HUDEP-2 (cell line): ENCODE results near the gene TMC3.
"Not testable (repeated sequence)": the region's sequence is repeated elsewhere in the genome, so short reads cannot be mapped to it uniquely, and the experiment has no call there.

ENCODE experiments used
- DNase-seq, 76 experiments: peaks; one replicate each; lab custom pipeline; 2025; ENCODE audit not compliant: unreplicated experiment in 76 of 76; lab: John Stamatoyannopoulos, UW

Gene TMC3

DNA sequence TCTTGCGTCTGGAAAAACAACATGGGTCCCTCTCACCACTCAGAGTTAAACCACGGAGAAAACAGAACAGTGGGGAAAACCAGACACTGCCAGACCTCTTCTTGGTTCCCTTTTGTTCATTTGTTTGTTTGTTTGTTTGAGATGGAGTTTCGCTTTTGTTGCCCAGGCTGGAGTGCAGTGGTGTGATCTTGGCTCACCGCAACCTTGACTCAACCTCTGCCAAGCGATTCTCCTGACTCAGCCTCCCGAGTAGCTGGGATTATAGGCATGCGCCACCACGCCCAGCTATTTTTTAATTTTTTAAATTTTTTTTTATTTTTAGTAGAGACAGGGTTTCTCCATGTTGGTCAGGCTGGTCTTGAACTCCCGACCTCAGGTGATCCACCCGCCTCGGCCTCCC is 25.3 kb downstream of the TMC3 start:
- not testable (repeated sequence) for DNase-seq

DNA sequence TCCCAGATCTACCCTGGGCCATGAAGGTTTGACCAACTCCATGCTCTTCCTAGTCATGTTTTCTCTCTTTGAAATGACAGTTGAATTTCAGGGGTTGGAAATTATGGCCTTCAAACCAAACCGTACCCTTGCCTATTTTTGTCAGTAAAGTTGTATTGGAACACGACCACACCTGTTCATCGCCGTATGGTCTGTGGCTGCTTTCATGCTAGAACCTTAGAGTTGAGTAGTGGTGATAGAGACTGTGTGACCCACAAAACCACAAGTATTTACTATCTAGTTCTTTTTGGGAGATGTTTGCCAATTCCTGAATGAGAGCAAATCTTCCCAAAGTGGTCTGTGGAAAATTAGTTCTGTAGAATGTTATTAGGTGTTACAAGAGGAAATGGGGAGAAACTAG is 26.1 kb downstream of the TMC3 start:
- DNase-seq, result no peak

- DNase-seq, result no peak
Measured at GRCh38 chr15:81346611-81347010, 27.4 kb downstream of the TMC3 start.

- no peak for DNase-seq
Measured at GRCh38 chr15:81343371-81343770, 30.6 kb downstream of the TMC3 start.

- DNase-seq, result no peak
Measured at GRCh38 chr15:81341351-81341750, 32.7 kb downstream of the TMC3 start.

DNA sequence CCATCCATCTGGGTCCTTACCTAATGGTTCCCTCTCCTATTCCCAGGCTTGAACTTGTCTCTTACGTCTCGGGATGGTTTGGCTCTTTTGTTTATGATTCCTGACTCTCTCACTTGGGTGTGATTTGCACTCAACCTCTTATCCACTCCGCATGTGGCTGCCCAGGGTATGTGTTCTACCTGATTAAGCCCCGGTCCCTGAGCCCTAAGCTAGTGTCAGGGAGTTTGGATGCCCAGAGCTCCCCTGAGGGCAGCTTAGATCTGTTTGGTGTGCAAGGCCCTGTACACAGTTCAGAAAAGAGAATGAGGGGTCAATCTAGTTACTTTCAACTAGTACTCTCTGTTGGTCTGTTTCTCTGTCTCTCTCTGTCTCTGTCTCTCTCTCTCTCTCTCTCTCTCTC is 34.2 kb downstream of the TMC3 start:
- no peak for DNase-seq

GRCh38 chr15:81339321-81339720 is 34.7 kb downstream of the TMC3 start:
- no peak for DNase-seq

DNA sequence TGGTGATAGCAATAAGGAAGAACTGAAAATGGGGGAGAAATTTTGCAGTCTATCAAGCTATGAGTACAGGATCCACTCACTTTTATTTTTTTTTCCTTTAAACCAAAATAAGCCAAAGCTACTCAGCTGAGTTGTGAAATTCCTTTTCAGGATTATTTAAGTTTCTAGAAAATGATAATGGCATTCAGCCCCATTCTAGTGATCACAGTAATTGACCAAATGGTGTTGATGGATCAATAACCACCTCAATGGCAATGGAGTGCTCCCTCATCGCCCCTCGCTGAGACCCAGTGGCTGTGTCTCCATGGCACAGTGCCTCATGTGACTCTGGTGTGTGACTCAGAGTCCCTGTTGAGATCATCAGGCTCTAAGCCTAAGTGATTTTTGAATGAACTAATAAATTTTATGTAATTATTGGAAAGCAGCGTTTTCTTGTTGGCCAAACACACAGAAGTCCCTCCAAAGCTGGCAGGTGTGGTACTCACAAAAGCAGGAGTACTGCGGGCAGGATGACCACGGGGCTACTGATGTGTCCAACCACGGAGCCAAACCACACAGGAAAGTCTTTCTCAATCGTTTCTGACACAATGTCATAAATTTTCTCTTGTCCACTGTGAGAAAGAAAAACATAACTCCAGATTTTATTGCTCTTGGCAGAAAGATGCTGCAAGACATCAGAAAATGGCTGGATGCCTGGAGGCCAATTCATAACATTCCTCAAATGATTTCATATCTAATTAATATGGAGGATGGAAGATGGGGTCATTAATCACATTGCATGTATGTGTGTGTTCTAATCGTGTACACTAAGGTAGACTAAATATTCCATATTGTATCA is 35.6 kb downstream of the TMC3 start:
- no peak for DNase-seq

DNA sequence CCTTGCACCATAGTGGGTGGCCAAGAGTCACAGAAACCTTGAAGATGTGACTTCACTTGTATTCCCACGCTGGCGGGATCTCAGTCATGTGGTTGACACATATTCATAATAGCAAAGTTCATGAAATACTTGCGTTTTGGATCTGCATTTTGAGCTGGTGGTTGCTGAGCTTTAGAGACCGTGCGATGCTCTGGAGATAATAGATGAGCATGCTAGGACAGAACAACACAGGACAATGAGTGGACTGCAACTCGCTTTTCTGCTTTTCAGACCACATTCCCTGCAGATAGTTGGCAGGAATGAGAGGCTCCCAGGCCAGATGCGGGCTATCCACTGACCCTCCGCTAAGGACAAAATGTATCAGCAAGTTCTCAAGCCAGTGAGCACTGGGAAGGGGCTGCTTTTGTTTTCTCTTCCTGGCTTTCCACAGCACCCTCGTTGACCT is 36.3 kb downstream of the TMC3 start:
- no peak for DNase-seq

- no peak for DNase-seq
Measured at GRCh38 chr15:81337241-81337640, 36.8 kb downstream of the TMC3 start.

DNA sequence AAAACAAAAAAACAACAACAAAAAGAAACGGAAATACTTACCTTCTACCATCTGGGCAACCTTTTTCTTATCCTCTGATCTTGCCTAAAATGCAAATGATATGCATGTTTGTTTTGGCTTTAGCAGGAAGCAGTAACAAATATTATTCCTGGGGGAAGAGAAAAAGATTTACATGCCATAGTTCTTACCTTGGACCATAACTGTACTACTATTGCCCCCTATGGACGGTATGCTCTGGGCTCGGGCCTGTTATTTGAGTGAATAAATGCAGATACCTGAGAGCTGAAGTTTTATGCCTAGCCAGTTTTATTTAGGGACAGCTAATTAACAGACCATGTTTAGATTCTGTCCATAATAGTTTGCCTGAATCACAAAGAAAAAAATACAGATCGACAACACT is 37.4 kb downstream of the TMC3 start:
- DNase-seq, result peak in 10 of 76 experiments; percentile 1 to 20 (median 6)

- DNase-seq, result no peak
Measured at GRCh38 chr15:81335631-81336030, 38.4 kb downstream of the TMC3 start.

- DNase-seq, result no peak
Measured at GRCh38 chr15:81334768-81335435, 39.1 kb downstream of the TMC3 start.

DNA sequence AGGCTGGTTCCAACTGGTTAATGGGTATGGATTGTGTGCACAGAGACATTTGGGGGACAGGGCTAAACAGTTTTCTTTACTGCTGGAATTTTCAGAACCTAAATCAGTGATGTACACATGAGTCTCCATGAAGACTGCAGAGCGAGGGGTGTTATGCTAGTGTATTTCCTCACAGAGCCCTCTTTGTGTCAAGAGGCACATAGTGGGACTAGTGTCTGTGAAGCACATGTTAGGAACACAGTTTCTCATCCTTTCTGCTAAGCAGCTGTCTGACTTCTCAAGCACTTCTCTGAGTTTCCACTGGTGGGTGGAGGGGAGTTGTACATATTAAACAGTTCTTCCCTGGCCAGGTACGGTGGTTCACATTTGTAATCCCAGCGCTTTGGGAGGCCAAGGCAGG is 40.6 kb downstream of the TMC3 start:
- DNase-seq, result no peak

DNA sequence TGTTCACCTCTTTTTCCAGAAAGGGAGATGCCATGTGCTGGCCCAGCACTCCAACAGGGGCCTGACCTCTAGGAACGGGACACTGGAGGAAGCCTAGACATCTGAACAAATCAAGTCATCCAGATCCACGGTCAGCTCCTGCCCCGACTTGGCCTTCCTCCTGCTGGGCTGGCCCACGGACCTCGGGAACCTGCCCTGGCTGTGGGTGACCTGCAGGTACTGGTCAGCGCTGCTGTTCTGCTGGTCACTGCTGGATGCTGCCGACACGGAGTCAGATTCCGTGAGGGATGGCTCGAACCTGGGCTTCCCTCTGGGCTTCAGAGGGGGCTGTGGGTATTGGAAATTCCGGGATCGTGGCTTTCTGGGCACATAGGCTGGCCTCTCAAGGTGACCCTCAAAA is 41.7 kb downstream of the TMC3 start:
- DNase-seq, result no peak

- DNase-seq, result no peak
Measured at GRCh38 chr15:81331600-81331999, 42.4 kb downstream of the TMC3 start.

- not testable (repeated sequence) for DNase-seq
Measured at GRCh38 chr15:81331141-81331540, 42.9 kb downstream of the TMC3 start.

- no peak for DNase-seq
Measured at GRCh38 chr15:81330366-81331090, 43.5 kb downstream of the TMC3 start.

DNA sequence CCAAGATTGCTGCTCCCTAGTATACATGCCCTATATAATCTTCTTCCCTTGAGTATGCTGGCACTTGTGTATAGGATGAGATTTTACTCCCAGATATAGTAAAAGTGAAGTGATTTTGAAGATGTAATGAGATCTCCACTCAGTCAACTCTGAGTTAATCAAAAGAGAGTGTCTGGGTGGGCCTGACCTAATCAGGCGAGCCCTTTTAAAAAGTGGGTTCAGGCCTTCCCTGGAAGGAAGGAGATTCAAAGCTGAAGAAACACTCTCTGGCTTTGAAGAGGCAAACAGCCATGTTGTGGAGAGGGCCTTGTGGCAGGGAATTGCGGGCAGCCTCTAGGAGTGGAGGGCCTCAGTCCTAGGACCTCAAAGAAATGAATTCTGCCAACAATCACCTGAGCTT is 44.6 kb downstream of the TMC3 start:
- no peak for DNase-seq

DNA sequence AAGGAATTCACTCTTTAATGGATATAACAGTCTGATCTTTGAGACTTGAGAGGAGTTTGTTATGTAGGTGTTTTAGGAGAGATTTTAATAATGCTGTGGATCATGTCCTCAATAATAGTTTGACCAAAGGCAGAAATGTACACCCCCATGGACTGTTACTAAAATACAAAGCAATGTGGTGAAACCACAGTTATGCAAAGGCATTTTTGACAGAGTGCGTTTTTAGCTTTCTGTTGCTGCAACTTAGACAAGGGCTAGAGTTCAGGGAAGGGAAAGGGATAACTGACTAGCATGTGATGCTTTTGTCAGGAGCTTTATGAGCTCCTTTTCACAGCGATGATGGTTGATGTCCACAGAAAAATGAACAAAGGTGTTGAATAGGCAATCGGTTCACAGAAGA is 46.5 kb downstream of the TMC3 start:
- DNase-seq, result no peak

DNA sequence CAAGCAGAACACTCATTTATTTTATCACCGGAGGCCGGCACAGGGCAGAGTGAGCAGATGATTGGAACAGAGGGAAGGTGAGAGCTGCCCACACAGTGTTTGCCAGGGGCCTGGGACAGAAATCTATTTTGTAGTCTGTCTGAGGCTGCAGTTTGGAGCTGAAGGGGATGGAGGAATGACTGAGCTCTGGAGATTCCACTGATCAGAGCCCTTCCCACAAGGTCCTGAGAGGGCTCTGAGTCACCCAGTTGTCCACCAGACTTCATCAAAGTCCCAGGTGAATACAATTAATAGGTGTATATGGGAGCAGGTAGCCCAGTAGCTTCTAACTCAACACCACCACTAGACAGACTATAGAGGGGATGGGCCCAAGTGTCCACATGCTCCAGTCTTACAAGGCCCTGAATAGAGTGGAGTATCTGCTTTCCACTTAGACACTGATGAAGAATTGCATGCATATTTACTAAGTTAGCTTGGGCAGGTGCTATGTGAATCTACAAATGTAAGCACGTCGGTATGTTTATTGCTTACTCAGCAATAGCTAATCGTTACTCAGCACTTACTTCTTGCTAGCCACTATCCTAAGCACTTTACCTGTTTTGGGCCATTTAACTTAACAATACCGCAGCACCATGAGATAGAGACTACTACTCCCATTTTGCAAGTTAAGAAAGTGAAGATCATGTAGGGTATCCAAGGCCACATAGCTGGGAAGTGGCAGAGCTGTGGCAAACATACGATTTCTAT is 47.4 kb downstream of the TMC3 start:
- DNase-seq, result no peak
